GM21390 (cell line): Measurements from ENCODE around the gene CPT1C.
A peak's percentile ranks its signal among the peaks of the same experiment; 100 is the strongest.

Experiments used
- ATAC-seq: cut with Tn5 transposase; IDR thresholded peaks from one replicate; pipeline ENCODE4 v1.9.1; 2021; ENCODE audit not compliant: unreplicated experiment

Gene CPT1C

GRCh38 chr19:49660338-49660961 is 30.5 kb upstream of the CPT1C start:
- no peak for ATAC-seq

- no peak for ATAC-seq
These were observed 28.9 kb upstream of the CPT1C start for GRCh38 chr19:49662011-49662410.

DNA sequence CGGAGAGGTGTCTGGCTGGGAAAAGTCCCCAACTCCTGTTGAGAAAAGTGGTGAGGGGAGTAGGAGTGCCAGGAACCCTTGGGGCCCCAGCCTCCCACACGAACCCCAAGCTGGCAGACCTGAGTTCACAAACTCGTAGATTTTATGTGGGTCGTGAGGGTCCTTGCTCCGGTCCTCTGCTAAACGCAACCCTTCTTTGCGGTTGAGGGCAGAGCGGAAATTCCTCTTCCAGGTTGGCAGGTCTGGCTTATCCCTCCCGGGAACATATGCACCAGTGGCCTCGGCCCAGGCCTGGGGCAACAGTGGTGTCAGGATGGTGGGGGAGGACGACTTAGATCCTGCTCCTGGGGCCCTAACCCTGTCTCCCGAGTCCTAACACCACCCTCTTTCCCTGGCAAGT is 27.7 kb upstream of the CPT1C start:
- no peak for ATAC-seq

GRCh38 chr19:49664171-49665035 is 26.5 kb upstream of the CPT1C start:
- no peak for ATAC-seq

- ATAC-seq = no peak
These were observed 25.9 kb upstream of the CPT1C start for GRCh38 chr19:49665036-49665350.

GRCh38 chr19:49665351-49666119 is 25.4 kb upstream of the CPT1C start, which contains the start of the genes BCL2L12 and IRF3:
Gene BCL2L12 (plus strand): TSS chr19:49665933. CDS start chr19:49666693, 760 bp downstream.
Gene IRF3 (minus strand): TSS chr19:49665857. CDS start chr19:49664838, 1,019 bp downstream.
- ATAC-seq = peak; percentile 74

DNA sequence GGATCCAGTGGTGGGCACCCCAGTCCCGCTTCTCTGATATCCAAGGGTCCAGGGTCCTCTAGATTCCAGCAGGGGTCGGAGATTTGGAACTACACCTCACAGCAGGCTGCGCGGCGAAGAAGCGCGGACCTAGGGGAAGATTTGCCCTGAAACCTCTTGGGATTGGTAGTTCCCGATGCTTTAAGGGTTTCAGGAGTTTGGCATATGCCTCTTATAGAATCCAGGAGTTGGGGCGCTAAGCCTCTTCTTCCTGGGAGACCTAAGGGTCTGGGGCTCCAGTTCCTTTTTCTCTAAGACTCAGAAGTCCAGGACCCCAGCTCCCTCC is 24.8 kb upstream of the CPT1C start:
- no peak for ATAC-seq

DNA sequence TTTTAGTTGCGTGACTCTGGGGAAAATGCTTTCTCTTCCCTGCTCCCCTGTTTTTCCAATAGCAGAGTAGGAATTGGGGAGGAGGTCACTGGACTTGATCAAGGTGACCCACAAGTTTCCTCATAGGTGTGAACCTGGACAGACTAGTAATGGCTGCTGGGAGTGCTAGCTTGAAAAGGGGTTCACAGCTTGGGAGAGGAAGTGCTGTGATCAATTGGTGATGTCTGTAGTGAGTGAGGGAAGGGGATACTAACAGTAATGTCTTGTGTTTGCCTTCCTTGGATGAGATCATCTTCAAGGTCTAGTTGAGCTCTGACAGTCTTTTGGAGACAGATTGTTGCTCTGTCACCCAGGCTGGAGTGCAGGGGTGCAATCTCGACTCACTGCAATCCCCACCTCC is 23.4 kb upstream of the CPT1C start:
- no peak for ATAC-seq

GRCh38 chr19:49669516-49669915 is 21.4 kb upstream of the CPT1C start:
- ATAC-seq = no peak

GRCh38 chr19:49672131-49672919 is 18.6 kb upstream of the CPT1C start:
- no peak for ATAC-seq

DNA sequence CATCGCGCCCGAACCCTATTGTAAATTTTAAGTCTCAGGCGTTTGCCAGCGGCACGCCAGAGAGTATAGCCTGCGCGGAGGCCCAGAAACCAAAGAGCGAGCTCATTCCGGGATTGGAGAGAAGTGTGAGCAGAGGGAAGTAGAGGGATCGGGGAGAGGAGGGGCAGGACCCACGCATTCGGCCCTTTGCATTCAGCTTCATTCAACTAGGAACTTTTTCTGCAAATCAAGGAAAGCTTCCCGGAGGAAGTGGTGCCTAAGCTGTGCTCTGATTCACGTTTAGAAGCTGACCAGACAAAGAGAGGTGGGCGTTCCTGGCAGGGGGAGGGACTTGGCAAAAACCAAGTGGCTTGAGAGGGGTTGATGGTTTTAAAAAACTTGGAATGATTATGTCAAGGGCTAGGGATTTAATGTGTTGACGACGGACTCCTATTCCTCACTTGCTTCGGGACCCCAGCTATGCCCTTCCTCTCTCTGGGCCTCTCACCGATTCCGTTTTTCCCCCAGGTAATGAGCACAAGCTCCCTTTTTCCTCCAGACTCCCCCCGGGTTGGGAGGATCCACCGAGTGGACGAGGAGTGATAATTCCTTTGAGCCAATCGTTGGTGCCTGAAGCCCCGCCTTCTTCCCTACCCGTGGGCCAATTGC is 14.7 kb upstream of the CPT1C start:
- ATAC-seq = peak; percentile 13

- ATAC-seq = peak; percentile 53
These were observed 14.1 kb upstream of the CPT1C start for GRCh38 chr19:49676784-49677230.

DNA sequence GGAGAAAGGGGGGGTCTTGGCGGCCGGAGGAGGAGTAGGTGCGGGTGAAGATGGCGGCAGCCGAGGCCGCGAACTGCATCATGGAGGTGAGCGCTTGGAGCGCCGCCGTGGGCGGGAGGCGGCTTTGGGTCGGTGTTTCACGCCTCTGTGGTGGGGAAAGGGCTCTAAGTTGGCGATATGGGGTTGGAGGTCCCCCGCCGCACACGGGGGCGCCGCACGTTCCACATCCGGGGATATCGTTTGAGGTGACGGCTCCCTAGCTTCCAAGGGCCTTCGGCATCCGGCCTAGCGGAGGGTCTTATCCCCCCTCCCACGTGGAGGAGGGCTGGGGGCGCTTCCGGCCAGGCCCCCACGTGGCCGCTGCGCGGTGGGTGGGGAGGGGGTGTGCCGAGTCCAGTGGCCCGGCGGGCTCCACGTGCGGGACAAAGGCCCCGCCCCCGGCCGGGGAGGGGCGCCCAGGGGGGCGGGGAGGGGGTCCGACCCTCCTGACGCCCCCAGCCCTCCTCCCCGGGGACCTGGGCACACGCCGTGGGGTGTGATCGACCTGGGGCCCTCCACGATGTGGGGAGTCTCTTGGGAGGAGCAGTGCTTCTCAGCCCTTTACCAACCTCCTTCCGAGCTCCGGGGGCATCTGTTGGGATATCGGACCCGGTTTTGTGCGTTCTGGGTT is 13.6 kb upstream of the CPT1C start, which contains the start of gene PRMT1:
Gene PRMT1 (plus strand): TSS at position 41 of the 670 bp plus-strand sequence. CDS start 10 bp downstream, at position 51.
- ATAC-seq = no peak

DNA sequence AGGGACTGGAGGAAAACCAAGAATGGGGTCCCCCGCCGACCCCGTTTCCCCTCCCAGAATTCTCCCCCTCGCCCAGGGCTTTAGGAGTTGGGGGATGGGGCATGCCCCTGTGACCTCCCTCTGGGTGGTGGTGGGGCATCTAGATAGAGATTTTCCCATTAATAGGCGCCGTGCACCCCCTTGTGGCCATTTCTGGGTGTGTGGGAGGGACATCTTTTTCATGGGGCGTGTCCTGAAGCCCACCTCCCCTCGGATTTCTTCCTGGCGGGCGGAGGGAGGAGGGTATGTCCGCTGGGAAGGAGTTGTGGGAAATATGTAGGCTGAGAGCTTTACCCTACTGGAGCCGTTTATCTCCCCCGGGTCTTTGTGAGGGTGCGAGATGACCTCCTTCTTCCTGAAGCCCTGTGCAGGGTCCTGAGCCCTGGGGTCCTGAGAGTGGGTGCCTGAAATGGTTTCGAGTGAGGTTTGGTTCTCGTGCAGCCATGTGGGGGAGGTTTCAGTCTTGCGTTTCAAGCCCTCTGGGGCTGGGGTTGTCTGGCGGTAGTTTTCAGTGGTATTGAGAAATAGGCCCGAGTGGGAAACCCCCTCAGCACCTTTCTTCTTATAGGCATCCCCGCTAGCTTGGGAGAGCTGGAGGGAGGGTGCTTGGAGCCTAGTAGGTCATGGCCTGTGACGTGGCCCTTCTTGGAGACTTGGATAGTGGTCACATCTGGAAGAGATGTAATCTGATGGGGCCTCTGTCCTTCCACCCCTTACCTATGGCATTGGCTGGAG is 12.8 kb upstream of the CPT1C start:
- ATAC-seq = no peak

GRCh38 chr19:49678985-49679770 is 11.7 kb upstream of the CPT1C start:
- no peak for ATAC-seq

DNA sequence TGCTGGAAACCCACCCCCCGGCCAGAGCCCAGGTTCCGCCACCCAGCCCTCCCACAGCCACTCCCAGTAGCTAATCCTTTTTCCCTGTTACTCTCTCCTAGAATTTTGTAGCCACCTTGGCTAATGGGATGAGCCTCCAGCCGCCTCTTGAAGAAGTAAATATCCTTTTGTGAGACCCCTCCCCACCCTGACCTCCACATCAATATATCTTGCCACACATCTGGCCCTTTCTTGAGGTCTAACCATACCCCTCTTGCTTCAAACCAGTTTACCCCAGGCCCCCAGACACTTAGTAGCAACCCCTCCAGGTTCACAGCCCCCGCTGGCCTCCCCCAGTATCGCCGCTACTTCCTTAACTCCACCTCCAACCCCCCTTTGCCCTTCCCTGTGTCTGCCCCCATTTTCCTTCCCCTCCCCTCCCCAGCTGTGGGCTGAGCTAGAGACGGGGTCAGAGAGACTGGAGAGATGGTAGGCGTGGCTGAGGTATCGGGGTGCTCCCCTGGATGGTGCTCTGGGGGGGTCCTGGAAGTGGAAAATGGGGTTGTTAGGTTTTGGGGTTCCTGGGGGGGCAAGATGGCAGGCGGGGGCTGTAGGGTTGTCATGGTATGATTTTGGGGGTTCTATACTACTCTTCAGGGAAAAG is 11.0 kb upstream of the CPT1C start:
- no peak for ATAC-seq

GRCh38 chr19:49680421-49681351 is 10.2 kb upstream of the CPT1C start:
- no peak for ATAC-seq
